Astrocyte (in vitro differentiated cells and primary cell): Measurements from ENCODE around the gene TPX2. TPM values are rescaled to one million over a fixed set of nuclear protein-coding genes. Genes with fewer than 3 reads are reported as not detected.

Source experiments
- DNase-seq: peaks from one replicate; pipeline ENCODE4 v3.0.0-alpha.2; 2010; ENCODE audit warnings: low read depth
- FAIRE-seq: peaks from 2 replicates; lab custom pipeline; 2011; peaks lifted over from hg19 to GRCh38; lab: Jason Lieb, UNC
- H2AFZ ChIP-seq: 2 replicates; pipeline ENCODE4 v1.6.0; 2012; ENCODE audit warnings: low read depth, low read length, inconsistent platforms
- H3K27ac ChIP-seq: 2 replicates; pipeline ENCODE4 v1.5.1; 2011; ENCODE audit warnings: low read depth, low read length, inconsistent platforms
- H3K27me3 ChIP-seq: 2 replicates; pipeline ENCODE4 v1.6.0; 2011; ENCODE audit warnings: low read length, inconsistent platforms; ENCODE audit not compliant: insufficient read depth
- H3K36me3 ChIP-seq: 2 replicates; pipeline ENCODE4 v1.5.1; 2011; ENCODE audit warnings: low read length, inconsistent platforms; ENCODE audit not compliant: insufficient read depth
- H3K4me1 ChIP-seq: 2 replicates; pipeline ENCODE4 v1.5.1; 2011; ENCODE audit warnings: low read length, inconsistent platforms; ENCODE audit not compliant: insufficient read depth
- H3K4me2 ChIP-seq: 2 replicates; pipeline ENCODE4 v1.6.0; 2012; ENCODE audit warnings: low read length, inconsistent platforms
- H3K4me3 ChIP-seq: 2 replicates; pipeline ENCODE4 v1.5.1; 2011; ENCODE audit warnings: low read depth, mild to moderate bottlenecking, low read length, inconsistent platforms; ENCODE audit not compliant: insufficient read depth
- H3K79me2 ChIP-seq: 2 replicates; pipeline ENCODE4 v1.6.0; 2012; ENCODE audit warnings: mild to moderate bottlenecking, low read length, inconsistent platforms; ENCODE audit not compliant: insufficient read depth
- H3K9ac ChIP-seq: 2 replicates; pipeline ENCODE4 v1.6.0; 2012; ENCODE audit warnings: mild to moderate bottlenecking, low read length, inconsistent platforms
- H3K9me3 ChIP-seq: 2 replicates; pipeline ENCODE4 v1.5.1; 2012; ENCODE audit warnings: low read depth, mild to moderate bottlenecking, low read length, inconsistent platforms; ENCODE audit not compliant: insufficient read depth
- H4K20me1 ChIP-seq: 2 replicates; pipeline ENCODE4 v1.6.0; 2012; ENCODE audit warnings: low read length, inconsistent platforms; ENCODE audit not compliant: insufficient read depth
- H3K27ac Mint-ChIP-seq: one replicate; pipeline ENCODE4 v1.8.0; 2021; ENCODE audit warnings: mild to moderate bottlenecking, mixed read lengths; ENCODE audit not compliant: unreplicated experiment
- H3K27me3 Mint-ChIP-seq: one replicate; pipeline ENCODE4 v1.8.0; 2021; ENCODE audit warnings: low read depth, mixed read lengths; ENCODE audit not compliant: unreplicated experiment
- H3K36me3 Mint-ChIP-seq: one replicate; pipeline ENCODE4 v1.8.0; 2021; ENCODE audit warnings: low read depth, mixed read lengths; ENCODE audit not compliant: unreplicated experiment
- H3K4me1 Mint-ChIP-seq: one replicate; pipeline ENCODE4 v1.8.0; 2021; ENCODE audit warnings: low read depth, mixed read lengths; ENCODE audit not compliant: unreplicated experiment
- H3K4me3 Mint-ChIP-seq: one replicate; pipeline ENCODE4 v1.8.0; 2021; ENCODE audit warnings: mild to moderate bottlenecking, moderate library complexity, mixed read lengths; ENCODE audit not compliant: unreplicated experiment
- H3K9me3 Mint-ChIP-seq: one replicate; pipeline ENCODE4 v1.8.0; 2021; ENCODE audit warnings: mild to moderate bottlenecking, mixed read lengths; ENCODE audit not compliant: unreplicated experiment
- EZH2 ChIP-seq: IDR thresholded peaks from 2 replicates; pipeline ENCODE4 v1.6.1; 2012; ENCODE audit warnings: mild to moderate bottlenecking, low read length, inconsistent platforms; ENCODE audit not compliant: insufficient read depth
- total RNA-seq: library from RNA; stranded (reverse); gene quantifications from 2 replicates; pipeline ENCODE4 v1.2.1, GENCODE V29; 2021
- TF ChIP-seq, protein P1 (sequence below): IDR thresholded peaks from 2 replicates; pipeline ENCODE4 v1.5.1; 2011; ENCODE audit warnings: low read depth, mild to moderate bottlenecking, inconsistent platforms, low read length, moderate library complexity; ENCODE audit not compliant: insufficient read depth

The TPX2 gene
- total RNA-seq, 1 donor from 2014 or later: 41.6 TPM

DNA sequence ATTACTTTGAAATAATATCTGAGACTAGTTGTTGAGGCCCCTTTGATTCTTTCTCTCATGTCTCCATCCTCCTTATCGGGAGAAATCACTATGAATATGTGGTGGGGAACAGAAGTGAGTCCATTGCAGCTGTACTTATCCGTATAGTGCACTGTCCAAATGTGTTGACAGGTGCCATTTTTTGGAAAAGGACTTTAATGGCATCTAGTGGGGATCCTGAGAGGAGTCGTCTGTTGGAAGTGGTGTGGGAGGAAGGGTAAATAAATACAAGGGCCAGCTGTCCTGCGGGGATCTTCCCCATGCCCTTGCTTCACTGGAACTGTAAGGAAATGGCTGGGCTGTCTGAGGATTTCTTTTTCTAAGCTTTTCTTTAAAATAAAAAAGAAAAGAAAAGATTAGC lies 19.4 kb downstream of the TPX2 start:
- Mint-ChIP-seq H3K9me3 (no peaks in the 10 kb centered on the region), H3K27ac (no peak overlapping the region), H3K36me3 (peaks cover 4% of the 10 kb centered on the region), H3K4me1 (peaks cover 7% of the 10 kb centered on the region), H3K4me3 (no peak overlapping the region), H3K27me3 (no peaks in the 10 kb centered on the region)
- H3K9ac ChIP-seq: no peak overlapping the region
- peaks cover 89% of the 10 kb centered on the region for H3K79me2 ChIP-seq
- FAIRE-seq: no peak
- TF ChIP-seq, protein P1, sequence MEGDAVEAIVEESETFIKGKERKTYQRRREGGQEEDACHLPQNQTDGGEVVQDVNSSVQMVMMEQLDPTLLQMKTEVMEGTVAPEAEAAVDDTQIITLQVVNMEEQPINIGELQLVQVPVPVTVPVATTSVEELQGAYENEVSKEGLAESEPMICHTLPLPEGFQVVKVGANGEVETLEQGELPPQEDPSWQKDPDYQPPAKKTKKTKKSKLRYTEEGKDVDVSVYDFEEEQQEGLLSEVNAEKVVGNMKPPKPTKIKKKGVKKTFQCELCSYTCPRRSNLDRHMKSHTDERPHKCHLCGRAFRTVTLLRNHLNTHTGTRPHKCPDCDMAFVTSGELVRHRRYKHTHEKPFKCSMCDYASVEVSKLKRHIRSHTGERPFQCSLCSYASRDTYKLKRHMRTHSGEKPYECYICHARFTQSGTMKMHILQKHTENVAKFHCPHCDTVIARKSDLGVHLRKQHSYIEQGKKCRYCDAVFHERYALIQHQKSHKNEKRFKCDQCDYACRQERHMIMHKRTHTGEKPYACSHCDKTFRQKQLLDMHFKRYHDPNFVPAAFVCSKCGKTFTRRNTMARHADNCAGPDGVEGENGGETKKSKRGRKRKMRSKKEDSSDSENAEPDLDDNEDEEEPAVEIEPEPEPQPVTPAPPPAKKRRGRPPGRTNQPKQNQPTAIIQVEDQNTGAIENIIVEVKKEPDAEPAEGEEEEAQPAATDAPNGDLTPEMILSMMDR: no peak
- TF ChIP-seq EZH2: no peak
- peaks cover 10% of the 10 kb centered on the region for H3K36me3 ChIP-seq
- peaks cover 9% of the 10 kb centered on the region for H4K20me1 ChIP-seq
- no peaks in the 10 kb centered on the region for H3K27me3 ChIP-seq
- DNase-seq: no peak
- H3K27ac ChIP-seq: no peak overlapping the region
- no peaks in the 10 kb centered on the region for H3K9me3 ChIP-seq
- H3K4me3 ChIP-seq: no peak overlapping the region
- H3K4me2 ChIP-seq: no peak overlapping the region
- no peaks in the 10 kb centered on the region for H3K4me1 ChIP-seq
- no peak overlapping the region for H2AFZ ChIP-seq

DNA sequence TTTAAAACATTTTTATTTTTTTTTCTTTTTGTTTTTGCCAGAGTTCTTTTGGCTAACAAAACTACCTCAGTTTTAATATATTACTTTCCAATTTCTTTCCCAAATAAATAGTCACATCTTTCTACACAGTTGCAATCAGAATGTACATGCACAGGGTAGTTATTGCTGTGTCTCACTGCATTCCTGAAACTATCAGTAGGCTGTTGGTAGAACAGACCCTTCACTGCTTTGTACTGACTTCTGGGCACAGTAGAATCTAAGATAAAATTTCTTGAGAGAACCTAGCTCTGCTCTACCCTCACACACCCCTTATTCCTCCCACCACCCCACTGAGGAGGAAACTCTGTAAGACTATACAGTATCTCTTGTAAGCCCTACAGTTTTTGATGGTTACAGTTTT lies 19.9 kb downstream of the TPX2 start:
- H3K9ac ChIP-seq: no peak overlapping the region
- no peaks in the 10 kb centered on the region for H3K9me3 ChIP-seq
- Mint-ChIP-seq H3K27me3 (no peaks in the 10 kb centered on the region), H3K27ac (no peak overlapping the region), H3K4me3 (no peak overlapping the region), H3K9me3 (no peaks in the 10 kb centered on the region), H3K4me1 (peaks cover 7% of the 10 kb centered on the region), H3K36me3 (peaks cover 4% of the 10 kb centered on the region)
- no peak for DNase-seq
- no peaks in the 10 kb centered on the region for H3K27me3 ChIP-seq
- peaks cover 10% of the 10 kb centered on the region for H3K36me3 ChIP-seq
- H2AFZ ChIP-seq: no peak overlapping the region
- FAIRE-seq: no peak
- no peak for TF ChIP-seq EZH2
- TF ChIP-seq, protein P1: no peak
- H3K4me1 ChIP-seq: no peaks in the 10 kb centered on the region
- H4K20me1 ChIP-seq: peaks cover 9% of the 10 kb centered on the region
- H3K4me3 ChIP-seq: no peak overlapping the region
- H3K79me2 ChIP-seq: peaks cover 87% of the 10 kb centered on the region
- no peak overlapping the region for H3K4me2 ChIP-seq
- H3K27ac ChIP-seq: no peak overlapping the region

DNA sequence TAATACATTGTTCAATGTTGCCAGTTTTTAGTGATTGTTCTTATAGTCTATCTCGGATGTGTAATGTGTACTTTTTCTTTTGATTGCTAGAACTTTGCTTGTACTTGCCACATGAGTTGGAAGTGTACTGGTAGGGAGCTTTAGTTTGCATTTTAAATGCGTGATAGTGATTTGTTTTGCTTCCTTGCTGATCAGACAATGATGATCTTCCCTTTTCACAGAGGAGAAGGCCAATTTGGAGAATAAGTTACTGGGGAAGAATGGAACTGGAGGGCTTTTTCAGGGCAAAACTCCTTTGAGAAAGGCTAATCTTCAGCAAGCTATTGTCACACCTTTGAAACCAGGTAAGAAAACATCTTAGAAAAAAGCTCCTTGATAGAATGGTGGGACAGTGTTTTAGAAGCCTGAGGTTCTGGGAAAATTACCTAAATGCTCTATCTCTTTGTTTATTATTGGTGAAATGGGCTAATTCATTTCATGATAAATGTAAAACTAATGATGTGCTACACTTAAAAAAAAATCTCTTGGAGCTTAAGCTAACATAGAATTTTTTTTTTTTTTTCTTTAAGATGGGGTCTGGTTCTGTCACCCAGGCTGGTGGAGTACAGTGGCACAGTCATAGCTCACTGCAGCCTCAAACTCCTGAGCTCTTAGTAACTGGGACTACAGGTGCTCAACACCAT lies 20.9 kb downstream of the TPX2 start:
- no peak overlapping the region for H3K9ac ChIP-seq
- H3K4me1 ChIP-seq: peaks cover 9% of the 10 kb centered on the region
- no peak overlapping the region for H3K4me3 ChIP-seq
- H3K27ac Mint-ChIP-seq: no peak overlapping the region
- peaks cover 7% of the 10 kb centered on the region for H3K4me1 Mint-ChIP-seq
- no peaks in the 10 kb centered on the region for H3K27me3 Mint-ChIP-seq
- no peaks in the 10 kb centered on the region for H3K9me3 Mint-ChIP-seq
- H3K36me3 ChIP-seq: peaks cover 10% of the 10 kb centered on the region
- no peaks in the 10 kb centered on the region for H3K9me3 ChIP-seq
- H4K20me1 ChIP-seq: peaks cover 4% of the 10 kb centered on the region
- H3K79me2 ChIP-seq: peaks cover 87% of the 10 kb centered on the region
- DNase-seq (no peak), FAIRE-seq (no peak)
- no peaks in the 10 kb centered on the region for H3K27me3 ChIP-seq
- H3K27ac ChIP-seq: no peak overlapping the region
- TF ChIP-seq EZH2: no peak
- TF ChIP-seq, protein P1: no peak
- no peaks in the 10 kb centered on the region for H3K36me3 Mint-ChIP-seq
- no peak overlapping the region for H3K4me2 ChIP-seq
- no peak overlapping the region for H2AFZ ChIP-seq
- no peak overlapping the region for H3K4me3 Mint-ChIP-seq
